HEK293T (cell line): ENCODE measurements around the gene USP43.
"Not testable (repeated sequence)": the region's sequence is repeated elsewhere in the genome, so short reads cannot be mapped to it uniquely, and the experiment has no call there.

ENCODE experiments used
- CTCF ChIA-PET: fragments of 350-600 bp; formaldehyde crosslinking; extraction: SDS; loops from one replicate; lab custom pipeline; 2021; ENCODE audit warnings: antibody characterized with exemption, inconsistent platforms; lab: Yijun Ruan, JAX
- POLR2A ChIA-PET: fragments of 350-600 bp; formaldehyde crosslinking; extraction: SDS; loops from one replicate; lab custom pipeline; 2020; ENCODE audit warnings: antibody characterized with exemption, inconsistent platforms; lab: Yijun Ruan, JAX
- DNase-seq: peaks from one replicate; pipeline ENCODE4 v3.0.0; 2012; ENCODE audit warnings: mixed read lengths; ENCODE audit errors: extremely low spot score
- ARNT ChIP-seq: fragments of 450-650 bp; IDR thresholded peaks from 2 replicates; pipeline ENCODE4 v1.6.1; 2017; ENCODE audit warnings: mild to moderate bottlenecking
- BHLHE40 ChIP-seq: fragments of 450-650 bp; IDR thresholded peaks from 2 replicates; pipeline ENCODE4 v1.6.1; 2016; ENCODE audit warnings: mild to moderate bottlenecking, moderate library complexity, borderline replicate concordance
- CTBP1 ChIP-seq: fragments of 450-650 bp; IDR thresholded peaks from 2 replicates; pipeline ENCODE4 v1.6.1; 2016; ENCODE audit warnings: borderline replicate concordance
- ELF4 ChIP-seq: fragments of 450-650 bp; IDR thresholded peaks from 2 replicates; pipeline ENCODE4 v1.6.1; 2017; ENCODE audit warnings: antibody characterized with exemption
- FOXA1 ChIP-seq: fragments of 450-650 bp; IDR thresholded peaks from 2 replicates; pipeline ENCODE4 v1.6.1; 2016; ENCODE audit warnings: mild to moderate bottlenecking
- FOXK2 ChIP-seq: fragments of 450-650 bp; IDR thresholded peaks from 2 replicates; pipeline ENCODE4 v1.6.1; 2016; ENCODE audit warnings: mild to moderate bottlenecking
- FOXM1 ChIP-seq: fragments of 450-650 bp; IDR thresholded peaks from 2 replicates; pipeline ENCODE4 v1.6.1; 2017; ENCODE audit warnings: mild to moderate bottlenecking, borderline replicate concordance
- HDGF ChIP-seq: fragments of 450-650 bp; IDR thresholded peaks from 2 replicates; pipeline ENCODE4 v1.6.1; 2017; ENCODE audit warnings: antibody characterized with exemption, borderline replicate concordance
- L3MBTL2 ChIP-seq: fragments of 450-650 bp; conservative IDR thresholded peaks from 2 replicates; pipeline ENCODE4 v1.6.1; 2016; ENCODE audit warnings: mild to moderate bottlenecking
- LEF1 ChIP-seq: fragments of 450-650 bp; IDR thresholded peaks from 2 replicates; pipeline ENCODE4 v1.6.1; 2017; ENCODE audit warnings: mild to moderate bottlenecking, borderline replicate concordance
- NFRKB ChIP-seq: fragments of 450-650 bp; IDR thresholded peaks from 2 replicates; pipeline ENCODE4 v1.6.1; 2016; ENCODE audit warnings: mild to moderate bottlenecking, moderate library complexity
- PKNOX1 ChIP-seq: fragments of 450-650 bp; IDR thresholded peaks from 2 replicates; pipeline ENCODE4 v1.6.1; 2016
- SP1 ChIP-seq: fragments of 450-650 bp; IDR thresholded peaks from 2 replicates; pipeline ENCODE4 v1.6.1; 2017
- SUZ12 ChIP-seq: fragments of 450-650 bp; IDR thresholded peaks from 2 replicates; pipeline ENCODE4 v1.6.1; 2016; ENCODE audit warnings: mild to moderate bottlenecking
- TARDBP ChIP-seq: fragments of 450-650 bp; IDR thresholded peaks from 2 replicates; pipeline ENCODE4 v1.6.1; 2016
- ZNF384 ChIP-seq: fragments of 450-650 bp; IDR thresholded peaks from 2 replicates; pipeline ENCODE4 v1.6.1; 2016

Gene USP43

GRCh38 chr17:9628509-9628908, 16.8 kb upstream of the USP43 start:
- TF ChIP-seq HDGF (no peak), BHLHE40 (no peak), CTBP1 (no peak), ARNT (no peak), PKNOX1 (no peak), L3MBTL2 (no peak), ELF4 (no peak), TARDBP (no peak), SUZ12 (no peak), NFRKB (no peak), FOXK2 (no peak), FOXA1 (no peak), SP1 (no peak)
- ChIA-PET POLR2A (no interaction called here), CTCF (no interaction called here)
- DNase-seq = no peak

DNA sequence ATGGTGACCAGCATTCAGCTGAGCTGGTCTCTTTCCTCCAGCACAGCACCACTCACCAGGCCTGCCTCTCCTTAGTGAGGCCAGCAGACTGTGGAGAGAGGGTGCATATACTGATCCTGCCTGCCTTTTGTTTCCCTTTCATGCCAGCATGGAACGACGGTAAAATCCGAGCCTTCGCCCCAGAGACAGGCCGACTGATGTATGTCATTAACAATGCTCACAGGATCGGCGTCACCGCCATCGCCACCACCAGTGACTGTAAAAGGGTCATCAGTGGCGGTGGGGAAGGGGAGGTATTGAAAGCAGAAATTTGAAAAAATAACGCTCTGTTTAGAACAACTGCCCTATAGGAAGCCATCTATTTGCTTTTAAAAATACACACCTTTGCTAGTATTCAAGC, 12.6 kb upstream of the USP43 start:
- CTCF ChIA-PET = no interaction called here

GRCh38 chr17:9635340-9635739, 10.0 kb upstream of the USP43 start:
- POLR2A ChIA-PET = no interaction called here
- no peak for DNase-seq
- TF ChIP-seq CTBP1 (no peak), FOXA1 (no peak), SP1 (no peak), ZNF384 (no peak), ARNT (no peak), TARDBP (no peak), BHLHE40 (no peak), FOXM1 (no peak), L3MBTL2 (no peak), ELF4 (no peak), PKNOX1 (no peak), FOXK2 (no peak), SUZ12 (no peak), HDGF (no peak), NFRKB (no peak), LEF1 (no peak)
- CTCF ChIA-PET = no interaction called here

More for the DNA sequence above, 12.6 kb upstream of the USP43 start:
- DNase-seq = no peak
- TF ChIP-seq TARDBP = no peak
- TF ChIP-seq BHLHE40 = no peak
- TF ChIP-seq ARNT = no peak
- TF ChIP-seq SUZ12 = no peak
- no peak for TF ChIP-seq ELF4
- no peak for TF ChIP-seq NFRKB
- TF ChIP-seq LEF1 = no peak
- TF ChIP-seq CTBP1 = no peak
- no peak for TF ChIP-seq FOXK2
- TF ChIP-seq L3MBTL2 = no peak
- TF ChIP-seq FOXA1 = no peak
- TF ChIP-seq HDGF = no peak
- TF ChIP-seq ZNF384 = no peak
- no peak for TF ChIP-seq FOXM1
- no peak for TF ChIP-seq SP1
- TF ChIP-seq PKNOX1 = no peak
- POLR2A ChIA-PET = no interaction called here

DNA sequence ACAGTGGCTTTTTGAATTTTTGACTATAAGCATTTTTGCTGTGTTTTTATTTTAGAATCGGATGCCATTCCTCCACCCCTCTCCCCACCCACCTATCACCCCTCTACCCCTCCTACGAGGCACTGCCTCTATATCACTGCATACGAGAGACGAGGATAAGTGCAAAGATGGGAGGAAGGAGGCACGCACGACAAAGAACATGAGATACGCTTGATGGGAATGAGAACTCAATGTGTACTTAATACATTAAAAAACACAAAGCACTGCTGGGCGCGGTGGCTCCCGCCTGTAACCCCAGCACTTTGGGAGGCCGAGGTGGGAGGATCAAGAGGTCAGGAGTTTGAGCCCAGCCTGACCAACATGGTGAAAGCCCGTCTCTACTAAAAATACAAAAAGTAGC, 8.8 kb upstream of the USP43 start:
- ChIA-PET CTCF (interaction anchor here (0.9 kb wide), 1 partner anchor 59 kb away, joined by 5 read pairs; no protein-coding TSS in a partner anchor), POLR2A (no interaction called here)
- DNase-seq = no peak
- TF ChIP-seq FOXK2 (no peak), FOXA1 (no peak), NFRKB (no peak), ARNT (no peak), ZNF384 (no peak), BHLHE40 (no peak), TARDBP (no peak), HDGF (no peak)

- POLR2A ChIA-PET, DNase-seq, CTCF ChIA-PET: not testable (repeated sequence)
These were observed 4.9 kb upstream of the USP43 start for GRCh38 chr17:9640388-9640787.

- DNase-seq = no peak
- POLR2A ChIA-PET = interaction anchor here (1.1 kb wide), 1 partner anchor 9 kb away, joined by 3 read pairs; no protein-coding TSS in a partner anchor
- TF ChIP-seq CTBP1 = no peak
- no peak for TF ChIP-seq ARNT
- no peak for TF ChIP-seq BHLHE40
- no peak for TF ChIP-seq SUZ12
- no peak for TF ChIP-seq FOXA1
- TF ChIP-seq LEF1 = no peak
- TF ChIP-seq FOXM1 = no peak
- TF ChIP-seq NFRKB = no peak
- no peak for TF ChIP-seq L3MBTL2
- TF ChIP-seq FOXK2 = no peak
- no peak for TF ChIP-seq HDGF
- no peak for TF ChIP-seq PKNOX1
- CTCF ChIA-PET = no interaction called here
These were observed 1.7 kb upstream of the USP43 start for GRCh38 chr17:9643611-9644010.
